GM23248 (cell line): ENCODE measurements around the gene IRS1. TPM values are rescaled to one million over a fixed set of nuclear protein-coding genes. Genes with fewer than 3 reads are reported as not detected.

Experiments used
- DNase-seq: peaks from one replicate; pipeline ENCODE4 v3.0.0-alpha.2; 2015
- H2AFZ ChIP-seq: fragments of 200-600 bp; sonication (generic); 2 replicates; pipeline ENCODE4 v1.6.1; 2016; ENCODE audit warnings: antibody characterized with exemption
- H3F3A ChIP-seq: fragments of 200-600 bp; sonication (generic); 2 replicates; pipeline ENCODE4 v1.6.1; 2016; ENCODE audit warnings: mild to moderate bottlenecking, antibody characterized with exemption, mixed run types; ENCODE audit not compliant: insufficient read depth
- H3K27ac ChIP-seq: fragments of 200-600 bp; sonication (generic); 2 replicates; pipeline ENCODE4 v1.5.1; 2016; ENCODE audit warnings: mild to moderate bottlenecking
- H3K27me3 ChIP-seq: fragments of 200-600 bp; sonication (generic); replicated peaks from 2 replicates; pipeline ENCODE4 v1.6.1; 2016; ENCODE audit warnings: mild to moderate bottlenecking; ENCODE audit not compliant: insufficient read depth
- H3K36me3 ChIP-seq: fragments of 200-600 bp; sonication (generic); 2 replicates; pipeline ENCODE4 v1.6.1; 2016; ENCODE audit warnings: low read depth, mild to moderate bottlenecking
- H3K4me1 ChIP-seq: fragments of 200-600 bp; sonication (generic); 2 replicates; pipeline ENCODE4 v1.6.1; 2016; ENCODE audit warnings: mild to moderate bottlenecking; ENCODE audit not compliant: insufficient read depth
- H3K4me2 ChIP-seq: fragments of 200-600 bp; sonication (generic); one replicate; pipeline ENCODE4 v1.6.1; 2016; ENCODE audit warnings: mild to moderate bottlenecking; ENCODE audit not compliant: unreplicated experiment
- H3K4me3 ChIP-seq: fragments of 200-600 bp; sonication (generic); 2 replicates; pipeline ENCODE4 v1.5.1; 2016; ENCODE audit warnings: mild to moderate bottlenecking
- H3K79me2 ChIP-seq: fragments of 200-600 bp; sonication (generic); 2 replicates; pipeline ENCODE4 v1.6.1; 2016; ENCODE audit warnings: mild to moderate bottlenecking; ENCODE audit not compliant: insufficient read depth
- H3K9ac ChIP-seq: fragments of 200-600 bp; sonication (generic); 2 replicates; pipeline ENCODE4 v1.6.1; 2016; ENCODE audit warnings: mild to moderate bottlenecking
- H3K9me2 ChIP-seq: fragments of 200-600 bp; sonication (generic); 2 replicates; pipeline ENCODE4 v1.6.1; 2016; ENCODE audit warnings: mixed run types, mild to moderate bottlenecking, moderate library complexity; ENCODE audit not compliant: insufficient read depth
- H3K9me3 ChIP-seq: fragments of 200-600 bp; sonication (generic); one replicate; pipeline ENCODE4 v1.6.1; 2017; ENCODE audit warnings: low read depth
- H4K20me1 ChIP-seq: fragments of 200-600 bp; sonication (generic); 2 replicates; pipeline ENCODE4 v1.6.0; 2016; ENCODE audit not compliant: insufficient read depth
- EZH2 ChIP-seq: fragments of 200-600 bp; sonication (generic); IDR thresholded peaks from 2 replicates; pipeline ENCODE4 v1.6.1; 2018; ENCODE audit warnings: antibody characterized with exemption, mild to moderate bottlenecking; ENCODE audit not compliant: insufficient read depth, poor library complexity, severe bottlenecking
- EZH2phosphoT487 ChIP-seq: fragments of 200-600 bp; sonication (generic); IDR thresholded peaks from 2 replicates; pipeline ENCODE4 v1.6.1; 2018; ENCODE audit warnings: antibody characterized with exemption, moderate library complexity, mild to moderate bottlenecking, low read depth; ENCODE audit not compliant: insufficient read depth
- WGBS, 2 experiments: methylation state at CpG; one replicate each; pipeline ENCODE4 v1.1.6; 2015 to 2017; ENCODE audit warnings: low lambda C conversion rate in 2 of 2, low coverage in 1 of 2; ENCODE audit errors: missing lambda C conversion rate in 2 of 2; 5-methylcytosine and 5-hydroxymethylcytosine counted together
- in situ Hi-C: fragments of 300-500 bp; cut with MboI; formaldehyde crosslinking; loops from 2 replicates; pipeline ENCODE4 v1.15.0; 2020
- polyA plus RNA-seq: library from polyadenylated mRNA; unstranded; fragments of >200 nt; fragmentation: Nextera tagmentation; extraction: Ambion mirVana; gene quantifications from 2 replicates; pipeline ENCODE4 v1.2.1, GENCODE V29; 2016
- total RNA-seq: library from RNA; depleted of rRNA; stranded (reverse); fragments of >200 nt; shearing (Covaris generic); gene quantifications from 2 replicates; pipeline ENCODE4 v1.2.3, GENCODE V29; 2014

Gene IRS1
- total and polyA plus RNA-seq, 2 experiments from 2014 or later, result 8.4 to 18.8 TPM

- peaks cover 92% of the 10 kb centered on the region for H3K79me2 ChIP-seq
- H2AFZ ChIP-seq, result no peak overlapping the region
- H3K9me3 ChIP-seq, result no peaks in the 10 kb centered on the region
- no peaks in the 10 kb centered on the region for H3K27me3 ChIP-seq
- peaks cover 8% of the 10 kb centered on the region; the same call in 1 of the 2 replicates for H3K36me3 ChIP-seq
- H4K20me1 ChIP-seq, result no peaks in the 10 kb centered on the region; the same call in 1 of the 2 replicates
- H3K4me3 ChIP-seq, result no peak overlapping the region
- in situ Hi-C loops, result no loop called here
- WGBS, 2 experiments, result 36 to 39% methylated on average over 2 of the region's 2 CpGs
- DNase-seq, result peak; percentile 67
- H3K9ac ChIP-seq, result no peak overlapping the region
- TF ChIP-seq EZH2 (no peak), EZH2phosphoT487 (no peak)
- peaks cover 49% of the 10 kb centered on the region for H3K4me1 ChIP-seq
- H3K27ac ChIP-seq, result no peak overlapping the region
- peak overlapping the region; percentile 18 for H3K4me2 ChIP-seq
- H3F3A ChIP-seq, result peaks cover 32% of the 10 kb centered on the region
- H3K9me2 ChIP-seq, result no peaks in the 10 kb centered on the region
These were observed 39.0 kb downstream of the IRS1 start for GRCh38 chr2:226760412-226761194.

- no peak overlapping the region for H3K9ac ChIP-seq
- no peaks in the 10 kb centered on the region; the same call in 1 of the 2 replicates for H4K20me1 ChIP-seq
- peaks cover 34% of the 10 kb centered on the region for H3F3A ChIP-seq
- peak overlapping the region; percentile 34 for H3K4me2 ChIP-seq
- H2AFZ ChIP-seq, result no peak overlapping the region
- TF ChIP-seq EZH2, result no peak
- no peak for TF ChIP-seq EZH2phosphoT487
- in situ Hi-C loops, result no loop called here
- no peaks in the 10 kb centered on the region for H3K36me3 ChIP-seq
- no peak overlapping the region for H3K4me3 ChIP-seq
- WGBS, 2 experiments, result 73 to 77% methylated on average over 9 of the region's 9 CpGs
- H3K9me3 ChIP-seq, result no peaks in the 10 kb centered on the region
- no peaks in the 10 kb centered on the region for H3K27me3 ChIP-seq
- H3K79me2 ChIP-seq, result peaks cover 92% of the 10 kb centered on the region
- DNase-seq, result no peak
- no peaks in the 10 kb centered on the region for H3K9me2 ChIP-seq
- peaks cover 57% of the 10 kb centered on the region for H3K4me1 ChIP-seq
- H3K27ac ChIP-seq, result peak overlapping the region; percentile 43; the same call in 1 of the 2 replicates
These were observed 39.9 kb downstream of the IRS1 start for GRCh38 chr2:226759768-226760167.

GRCh38 chr2:226758921-226759640 is 40.5 kb downstream of the IRS1 start:
- no peak overlapping the region for H3K9ac ChIP-seq
- peak; percentile 83 for DNase-seq
- no peaks in the 10 kb centered on the region for H3K9me3 ChIP-seq
- H3F3A ChIP-seq, result peaks cover 41% of the 10 kb centered on the region
- no peak overlapping the region for H2AFZ ChIP-seq
- H4K20me1 ChIP-seq, result no peaks in the 10 kb centered on the region; the same call in 1 of the 2 replicates
- peaks cover 92% of the 10 kb centered on the region for H3K79me2 ChIP-seq
- in situ Hi-C loops, result no loop called here
- WGBS, 2 experiments, result 19 to 21% methylated on average over 3 of the region's 3 CpGs
- H3K27me3 ChIP-seq, result no peaks in the 10 kb centered on the region
- TF ChIP-seq EZH2phosphoT487 (no peak), EZH2 (no peak)
- peak overlapping the region; percentile 34 for H3K4me2 ChIP-seq
- H3K27ac ChIP-seq, result peak overlapping the region; percentile 43
- no peak overlapping the region for H3K4me3 ChIP-seq
- no peaks in the 10 kb centered on the region for H3K36me3 ChIP-seq
- peaks cover 64% of the 10 kb centered on the region for H3K4me1 ChIP-seq
- no peaks in the 10 kb centered on the region for H3K9me2 ChIP-seq

DNA sequence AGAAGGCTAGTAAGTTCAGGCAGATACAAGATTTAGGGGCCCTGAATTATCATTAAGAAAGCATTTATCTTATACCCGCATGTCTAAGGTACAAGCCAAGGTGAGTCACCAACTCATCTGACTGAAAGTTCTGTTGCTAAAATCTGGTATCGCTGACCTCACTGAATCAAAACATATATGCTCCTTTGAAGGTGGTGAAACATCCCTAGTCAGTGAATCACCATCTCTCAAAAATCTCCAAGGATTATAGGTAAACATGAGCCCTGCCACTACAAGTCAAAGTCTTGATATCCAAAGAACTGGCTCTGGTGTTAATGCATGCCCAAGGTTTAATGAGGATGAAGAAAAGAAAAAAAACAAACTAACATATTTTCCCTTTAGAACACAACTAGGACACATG is 43.5 kb downstream of the IRS1 start:
- H3K36me3 ChIP-seq, result no peaks in the 10 kb centered on the region
- WGBS, 2 experiments, result 52 to 73% methylated on average over 2 of the region's 2 CpGs
- no peaks in the 10 kb centered on the region for H3K9me3 ChIP-seq
- no peak overlapping the region for H3K9ac ChIP-seq
- H3K27me3 ChIP-seq, result no peaks in the 10 kb centered on the region
- H3F3A ChIP-seq, result peaks cover 45% of the 10 kb centered on the region
- in situ Hi-C loops, result no loop called here
- no peaks in the 10 kb centered on the region for H3K9me2 ChIP-seq
- DNase-seq, result peak; percentile 69
- H4K20me1 ChIP-seq, result no peaks in the 10 kb centered on the region; the same call in 1 of the 2 replicates
- H3K79me2 ChIP-seq, result peaks cover 95% of the 10 kb centered on the region
- TF ChIP-seq EZH2, result no peak
- TF ChIP-seq EZH2phosphoT487, result no peak
- peak overlapping the region; percentile 69 for H3K4me2 ChIP-seq
- H3K4me1 ChIP-seq, result peaks cover 60% of the 10 kb centered on the region
- H3K4me3 ChIP-seq, result no peak overlapping the region
- no peak overlapping the region for H2AFZ ChIP-seq
- peak overlapping the region; percentile 25 for H3K27ac ChIP-seq
